Right lobe of liver (tissue), 4 donors: ENCODE measurements around the gene NPAS4.
"Not testable (repeated sequence)": the region's sequence is repeated elsewhere in the genome, so short reads cannot be mapped to it uniquely, and the experiment has no call there.

ENCODE experiments used
- POLR2A ChIP-seq: fragments of 450-650 bp; IDR thresholded peaks from one replicate; pipeline ENCODE4 v1.6.1; 2017; ENCODE audit warnings: antibody characterized with exemption, mild to moderate bottlenecking
- TF ChIP-seq, protein P1 (sequence below), 4 donors: fragments of 200-600 bp in 3 of 4; fragments of 450-650 bp in 1 of 4; IDR thresholded peaks; one replicate each; pipeline versions ENCODE4 v1.5.1 to v1.8.0; 2016 to 2022; ENCODE audit warnings: antibody characterized with exemption in 4 of 4, mild to moderate bottlenecking in 2 of 4
- donor health status: DM: no; HTN: no; CAD: no.
- donor health status: DM: no; HTN: no; CAD: no.
- donor health status: DM: no; HTN: yes; CAD: no.

DNA sequence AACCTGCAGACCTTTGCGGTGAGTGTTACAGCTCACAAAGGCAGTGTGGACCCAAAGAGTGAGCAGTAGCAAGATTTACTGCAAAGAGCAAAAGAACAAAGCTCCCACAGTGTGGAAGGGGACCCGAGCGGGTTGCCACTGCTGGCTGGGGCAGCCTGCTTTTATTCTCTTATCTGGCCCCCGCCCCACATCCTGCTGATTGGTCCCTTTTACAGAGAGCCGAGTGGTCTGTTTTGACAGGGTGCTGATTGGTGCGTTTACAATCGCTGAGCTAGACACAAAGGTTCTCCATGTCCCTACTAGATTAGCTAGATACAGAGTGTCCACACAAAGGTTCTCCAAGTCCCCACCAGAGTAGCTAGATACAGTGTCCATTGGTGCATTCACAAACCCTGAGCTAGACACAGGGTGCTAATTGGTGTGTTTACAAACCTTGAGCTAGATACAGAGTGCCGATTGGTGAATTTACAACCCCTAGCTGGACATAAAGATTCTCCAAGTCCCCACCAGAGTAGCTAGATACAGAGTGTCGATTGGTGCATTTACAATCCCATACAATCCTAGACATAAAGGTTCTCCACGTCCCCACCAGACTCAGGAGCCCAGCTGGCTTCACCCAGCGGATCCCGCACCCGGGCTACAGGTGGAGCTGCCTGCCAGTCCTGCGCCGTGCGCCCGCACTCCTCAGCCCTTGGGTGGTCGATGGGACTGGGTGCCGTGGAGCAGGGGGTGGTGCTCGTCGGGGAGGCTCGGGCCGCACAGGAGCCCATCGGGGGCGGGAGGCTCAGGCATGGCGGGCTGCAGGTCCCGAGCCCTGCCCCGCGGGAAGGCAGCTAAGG is 19.5 kb downstream of the NPAS4 start:
- TF ChIP-seq, protein P1, sequence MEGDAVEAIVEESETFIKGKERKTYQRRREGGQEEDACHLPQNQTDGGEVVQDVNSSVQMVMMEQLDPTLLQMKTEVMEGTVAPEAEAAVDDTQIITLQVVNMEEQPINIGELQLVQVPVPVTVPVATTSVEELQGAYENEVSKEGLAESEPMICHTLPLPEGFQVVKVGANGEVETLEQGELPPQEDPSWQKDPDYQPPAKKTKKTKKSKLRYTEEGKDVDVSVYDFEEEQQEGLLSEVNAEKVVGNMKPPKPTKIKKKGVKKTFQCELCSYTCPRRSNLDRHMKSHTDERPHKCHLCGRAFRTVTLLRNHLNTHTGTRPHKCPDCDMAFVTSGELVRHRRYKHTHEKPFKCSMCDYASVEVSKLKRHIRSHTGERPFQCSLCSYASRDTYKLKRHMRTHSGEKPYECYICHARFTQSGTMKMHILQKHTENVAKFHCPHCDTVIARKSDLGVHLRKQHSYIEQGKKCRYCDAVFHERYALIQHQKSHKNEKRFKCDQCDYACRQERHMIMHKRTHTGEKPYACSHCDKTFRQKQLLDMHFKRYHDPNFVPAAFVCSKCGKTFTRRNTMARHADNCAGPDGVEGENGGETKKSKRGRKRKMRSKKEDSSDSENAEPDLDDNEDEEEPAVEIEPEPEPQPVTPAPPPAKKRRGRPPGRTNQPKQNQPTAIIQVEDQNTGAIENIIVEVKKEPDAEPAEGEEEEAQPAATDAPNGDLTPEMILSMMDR (IDR thresholded peaks at IDR 0.05), result not testable (repeated sequence)
- TF ChIP-seq POLR2A, result not testable (repeated sequence)
